Gastroesophageal sphincter (tissue), 3 donors: ENCODE data around the gene NMUR1.

Source experiments
- CTCF ChIP-seq, 4 experiments: fragments of 200-600 bp in 2 of 4; fragments of 450-650 bp in 2 of 4; sonication (generic) in 1 of 4; IDR thresholded peaks; one replicate each; pipeline ENCODE4 v1.5.1; 2017 to 2019; ENCODE audit warnings: antibody characterized with exemption in 4 of 4, mild to moderate bottlenecking in 2 of 4, moderate library complexity in 2 of 4
- EP300 ChIP-seq: sonication (generic); formaldehyde crosslinking; IDR thresholded peaks from one replicate; pipeline ENCODE4 v1.6.1; 2017; ENCODE audit warnings: antibody characterized with exemption, mild to moderate bottlenecking
- POLR2A ChIP-seq, 2 donors: fragments of 450-650 bp; IDR thresholded peaks; one replicate each; pipeline ENCODE4 v1.6.1; 2017; ENCODE audit warnings: antibody characterized with exemption in 2 of 2, mild to moderate bottlenecking in 2 of 2, moderate library complexity in 1 of 2
- POLR2AphosphoS5 ChIP-seq: sonication (generic); formaldehyde crosslinking; IDR thresholded peaks from one replicate; pipeline ENCODE4 v1.6.1; 2017; ENCODE audit warnings: antibody characterized with exemption

GRCh38 chr2:231545105-231545902 lies 15.1 kb upstream of the NMUR1 start:
- TF ChIP-seq POLR2AphosphoS5 (no peak), CTCF (IDR thresholded peaks at IDR 0.05) (no peak), POLR2A (IDR thresholded peaks at IDR 0.05) (no peak), EP300 (no peak)
